ENCODE results near the gene SNRPD3. TPM values are rescaled to one million over a fixed set of nuclear protein-coding genes. Genes with fewer than 3 reads are reported as not detected.
"Not testable (repeated sequence)": the region's sequence is repeated elsewhere in the genome, so short reads cannot be mapped to it uniquely, and the experiment has no call there.

The SNRPD3 gene
- total RNA-seq, 1 experiment from 2014 or later, result 270 TPM

GRCh38 chr22:24614794-24615193 lies 59.0 kb downstream of the SNRPD3 start:
- H3K27me3 ChIP-seq (ENCODE audit: low read length); H3K27ac ChIP-seq (ENCODE audit: low read length); DNase-seq; CTCF ChIA-PET; H3K9me2 ChIP-seq (replicated peaks; ENCODE audit: low read length); BruUV-seq (replicated peaks); H4K20me1 ChIP-seq (ENCODE audit: low read length); H3K4me3 ChIP-seq (ENCODE audit: low read length); H3K9me3 ChIP-seq (ENCODE audit: low read length); POLR2A ChIA-PET (ENCODE audit: unreplicated experiment); ATAC-seq; H3F3A ChIP-seq (ENCODE audit: low read length, unreplicated experiment); intact Hi-C loops (cut with micrococcal nuclease); H3K4me1 ChIP-seq (ENCODE audit: insufficient read depth, low read length); H3K79me2 ChIP-seq (ENCODE audit: low read length); H3K36me3 ChIP-seq (ENCODE audit: low read depth, low read length); H3K9ac ChIP-seq (ENCODE audit: low read length); H3K4me2 ChIP-seq (ENCODE audit: low read length); H2AFZ ChIP-seq (ENCODE audit: low read length): not testable (repeated sequence)

DNA sequence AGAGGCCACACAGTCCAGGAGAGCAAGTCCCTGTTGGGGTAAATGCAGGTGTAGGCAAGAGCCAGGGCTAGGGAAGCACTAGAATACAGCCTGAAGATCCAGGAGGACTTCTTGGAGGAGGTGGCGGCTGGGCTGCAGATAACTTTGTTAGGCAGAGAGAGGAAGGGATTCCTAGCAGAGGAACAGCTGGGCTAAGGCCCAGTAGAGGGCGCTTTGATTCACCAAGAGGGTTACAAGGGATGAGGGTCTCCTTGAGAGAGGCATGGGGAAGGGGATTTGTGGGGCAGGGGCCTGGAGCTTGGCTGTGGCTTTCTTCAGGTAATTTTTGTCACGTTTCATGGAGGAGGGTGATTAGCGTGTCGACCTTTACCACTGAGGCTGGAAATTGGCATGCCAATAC lies 65.4 kb downstream of the SNRPD3 start:
- DNase-seq; H2AFZ ChIP-seq (ENCODE audit: low read length); H4K20me1 ChIP-seq (ENCODE audit: low read length); H3K9ac ChIP-seq (ENCODE audit: low read length); H3K9me2 ChIP-seq (replicated peaks; ENCODE audit: low read length); H3K27me3 ChIP-seq (ENCODE audit: low read length); intact Hi-C loops (cut with micrococcal nuclease); H3K9me3 ChIP-seq (ENCODE audit: low read length); H3K36me3 ChIP-seq (ENCODE audit: low read depth, low read length); H3K27ac ChIP-seq (ENCODE audit: low read length); BruUV-seq (replicated peaks); POLR2A ChIA-PET (ENCODE audit: unreplicated experiment); H3K79me2 ChIP-seq (ENCODE audit: low read length); H3K4me1 ChIP-seq (ENCODE audit: insufficient read depth, low read length); H3K4me3 ChIP-seq (ENCODE audit: low read length); H3F3A ChIP-seq (ENCODE audit: low read length, unreplicated experiment); CTCF ChIA-PET; H3K4me2 ChIP-seq (ENCODE audit: low read length); ATAC-seq: not testable (repeated sequence)

- DNase-seq; H3K27me3 ChIP-seq (ENCODE audit: low read length); CTCF ChIA-PET; H3F3A ChIP-seq (ENCODE audit: low read length, unreplicated experiment); H3K9me2 ChIP-seq (replicated peaks; ENCODE audit: low read length); H3K9ac ChIP-seq (ENCODE audit: low read length); H3K4me3 ChIP-seq (ENCODE audit: low read length); H4K20me1 ChIP-seq (ENCODE audit: low read length); H3K36me3 ChIP-seq (ENCODE audit: low read depth, low read length); H3K27ac ChIP-seq (ENCODE audit: low read length); H3K4me1 ChIP-seq (ENCODE audit: insufficient read depth, low read length); H2AFZ ChIP-seq (ENCODE audit: low read length); ATAC-seq; intact Hi-C loops (cut with micrococcal nuclease); BruUV-seq (replicated peaks); POLR2A ChIA-PET (ENCODE audit: unreplicated experiment); H3K79me2 ChIP-seq (ENCODE audit: low read length); H3K4me2 ChIP-seq (ENCODE audit: low read length); H3K9me3 ChIP-seq (ENCODE audit: low read length): not testable (repeated sequence)
These were observed 66.8 kb downstream of the SNRPD3 start for GRCh38 chr22:24622596-24622995.

Other genes with a start within 250 kb of the SNRPD3 start
- gene ADORA2A, start 128.4 kb upstream of the SNRPD3 start, total RNA-seq (2014; rRNA removed), result 0.92 and 1.7 TPM in 2 replicates
- gene UPB1, start 60.7 kb upstream of the SNRPD3 start, total RNA-seq (2014; rRNA removed), result 0.29 TPM in 1 of 2 replicates, not detected in the other
- gene GUCD1, start 861 bp upstream of the SNRPD3 start, total RNA-seq (2014; rRNA removed), result 63.5 and 65.8 TPM in 2 replicates
- gene LRRC75B, start 37.1 kb downstream of the SNRPD3 start, total RNA-seq (2014; rRNA removed), result 4.5 and 7.7 TPM in 2 replicates
- 2.2 and 3.7 TPM in 2 replicates for gene GGT1, start 47.2 kb downstream of the SNRPD3 start, total RNA-seq (2014; rRNA removed)
- not detected in 2 replicates for gene PIWIL3, start 218.7 kb downstream of the SNRPD3 start, total RNA-seq (2014; rRNA removed)

Measured in PC-3 (cell line).